ENCODE measurements around the gene LPAR5. TPM values are rescaled to one million over a fixed set of nuclear protein-coding genes. Genes with fewer than 3 reads are reported as not detected.

The LPAR5 gene
- not detected in 2 replicates for polyA plus RNA-seq

GRCh38 chr12:6635856-6636531, at the start of gene LPAR5:
Gene LPAR5 (minus strand): TSS chr12:6635959. CDS start chr12:6621248, 14,711 bp downstream.

GRCh38 chr12:6662906-6663742, 27.4 kb upstream of the LPAR5 start, which contains the start of gene ING4:
Gene ING4 (minus strand): TSS chr12:6663119. CDS start chr12:6663101, 18 bp downstream.

DNA sequence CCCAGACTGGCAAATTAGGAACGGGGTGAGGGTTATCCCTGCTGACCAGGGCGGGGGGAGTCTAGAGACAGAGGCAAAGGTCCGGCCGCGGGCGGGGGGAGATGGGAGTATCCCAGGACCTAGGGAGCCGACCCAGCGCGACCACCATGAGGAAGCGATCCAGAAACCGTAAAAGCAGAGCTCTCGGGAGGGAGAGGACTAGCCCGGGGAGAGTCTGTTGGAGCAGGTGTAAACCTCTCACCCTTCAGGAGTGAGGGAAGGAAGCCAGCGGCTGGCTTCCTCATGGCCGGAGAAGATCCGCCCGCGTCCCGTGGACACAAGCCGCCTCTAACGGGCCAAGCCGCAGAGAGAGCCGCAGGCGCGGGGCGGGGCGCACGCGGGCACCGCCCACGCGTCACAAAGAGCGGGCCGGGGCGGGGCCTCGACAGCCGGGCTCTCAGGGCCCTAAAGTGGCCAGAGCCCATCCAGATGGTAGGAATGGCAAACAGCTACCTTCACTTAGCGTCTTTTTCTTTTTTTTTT, 11.4 kb upstream of the LPAR5 start, which contains the start of gene ACRBP:
ACRBP (minus strand) TSS at position 350 of the 522 bp plus-strand sequence; CDS start at position 284, 66 bp downstream.

Other genes starting within 250 kb of the LPAR5 start
- gene CD27, start 191.0 kb downstream of the LPAR5 start, polyA plus RNA-seq: 1.6 TPM in 1 of 2 replicates, not detected in the other
- gene TAPBPL, start 183.9 kb downstream of the LPAR5 start, polyA plus RNA-seq: 1.5 and 10.6 TPM in 2 replicates
- gene VAMP1, start 165.3 kb downstream of the LPAR5 start, polyA plus RNA-seq: 41.6 and 53.7 TPM in 2 replicates
- 404 and 455 TPM in 2 replicates for gene MRPL51, start 142.7 kb downstream of the LPAR5 start, polyA plus RNA-seq
- 0.74 and 0.78 TPM in 2 replicates for gene NCAPD2, start 141.9 kb downstream of the LPAR5 start, polyA plus RNA-seq
- gene GAPDH, start 101.4 kb downstream of the LPAR5 start, polyA plus RNA-seq: 5,164 and 6,636 TPM in 2 replicates
- 6.1 and 10.3 TPM in 2 replicates for gene IFFO1, start 79.9 kb downstream of the LPAR5 start, polyA plus RNA-seq
- gene NOP2, start 67.7 kb downstream of the LPAR5 start, polyA plus RNA-seq: 3.7 and 9.3 TPM in 2 replicates
- 44.9 and 46.5 TPM in 2 replicates for gene CHD4, start 28.6 kb downstream of the LPAR5 start, polyA plus RNA-seq
- not detected in 2 replicates for gene ACRBP, start 11.5 kb upstream of the LPAR5 start, polyA plus RNA-seq
- 22.4 and 27.0 TPM in 2 replicates for gene ING4, start 27.2 kb upstream of the LPAR5 start, polyA plus RNA-seq
- 2.3 and 2.8 TPM in 2 replicates for gene ZNF384, start 53.4 kb upstream of the LPAR5 start, polyA plus RNA-seq
- 15.3 and 29.7 TPM in 2 replicates for gene PIANP, start 64.9 kb upstream of the LPAR5 start, polyA plus RNA-seq
- gene COPS7A, start 88.1 kb upstream of the LPAR5 start, polyA plus RNA-seq: 52.4 and 53.2 TPM in 2 replicates
- gene MLF2, start 117.2 kb upstream of the LPAR5 start, polyA plus RNA-seq: 161 and 204 TPM in 2 replicates
- 10.0 and 10.3 TPM in 2 replicates for gene PTMS, start 130.4 kb upstream of the LPAR5 start, polyA plus RNA-seq
- not detected in 2 replicates for gene LAG3, start 136.6 kb upstream of the LPAR5 start, polyA plus RNA-seq
- 0.27 and 1.4 TPM in 2 replicates for gene CD4, start 153.6 kb upstream of the LPAR5 start, polyA plus RNA-seq
- 3.8 and 14.6 TPM in 2 replicates for gene GPR162, start 185.9 kb upstream of the LPAR5 start, polyA plus RNA-seq
- gene P3H3, start 192.4 kb upstream of the LPAR5 start, polyA plus RNA-seq: 0.34 and 1.6 TPM in 2 replicates
- gene GNB3, start 205.0 kb upstream of the LPAR5 start, polyA plus RNA-seq: 0.29 and 1.1 TPM in 2 replicates
- 0.21 and 0.51 TPM in 2 replicates for gene CDCA3, start 215.3 kb upstream of the LPAR5 start, polyA plus RNA-seq
- 10.5 and 14.9 TPM in 2 replicates for gene USP5, start 216.2 kb upstream of the LPAR5 start, polyA plus RNA-seq
- 1,435 and 2,077 TPM in 2 replicates for gene TPI1, start 231.6 kb upstream of the LPAR5 start, polyA plus RNA-seq
- gene SPSB2, start 237.3 kb upstream of the LPAR5 start, polyA plus RNA-seq: 0.55 TPM in 1 of 2 replicates, not detected in the other